Lower lobe of right lung (tissue), 2 donors: ENCODE measurements around the gene LRRC4C. TPM values are rescaled to one million over a fixed set of nuclear protein-coding genes. Genes with fewer than 3 reads are reported as not detected.

Experiments
- ATAC-seq, 2 donors: fragments of 200-7000 bp; cut with Tn5 transposase; one replicate each; pipeline ENCODE4 v1.9.1; 2020 to 2022; ENCODE audit warnings: mild to moderate bottlenecking in 2 of 2, moderate library complexity in 2 of 2
- DNase-seq: peaks from one replicate; pipeline ENCODE4 v3.0.0-alpha.2; 2020
- H3K27ac ChIP-seq: fragments of 200-600 bp; one replicate; pipeline ENCODE4 v1.8.0; 2022
- H3K27me3 ChIP-seq: fragments of 200-600 bp; one replicate; pipeline ENCODE4 v1.8.0; 2022; ENCODE audit warnings: low read depth
- H3K36me3 ChIP-seq: fragments of 200-600 bp; one replicate; pipeline ENCODE4 v1.8.0; 2022; ENCODE audit warnings: mild to moderate bottlenecking
- H3K4me1 ChIP-seq: fragments of 200-600 bp; one replicate; pipeline ENCODE4 v1.8.0; 2022
- H3K4me3 ChIP-seq: fragments of 200-600 bp; one replicate; pipeline ENCODE4 v1.8.0; 2022; ENCODE audit warnings: mild to moderate bottlenecking
- H3K9me3 ChIP-seq: fragments of 200-600 bp; one replicate; pipeline ENCODE4 v1.8.0; 2022
- CTCF ChIP-seq: fragments of 200-600 bp; IDR thresholded peaks from one replicate; pipeline ENCODE4 v1.8.0; 2022; ENCODE audit warnings: antibody characterized with exemption, mild to moderate bottlenecking
- intact Hi-C: fragments of 100-400 bp; cut with DNase I; formaldehyde crosslinking; loops from one replicate; pipeline ENCODE4 v1.11.0; 2022
- total RNA-seq: library from RNA; stranded (reverse); fragmentation: NEBNext Ultra II Directional; extraction: Animal tissue kit (Norgen Biotek cat#: 25700); gene quantifications from one replicate; pipeline ENCODE4 v1.2.1, GENCODE V29; 2021
- donor health status: DM: no; HTN: yes; CAD: no; lungs with severe emphysema.

The LRRC4C gene
- total RNA-seq, 1 donor from 2014 or later: 0.86 TPM

GRCh38 chr11:40403321-40403720, 1056.1 kb downstream of the LRRC4C start:
- no peak for TF ChIP-seq CTCF
- H3K4me1 ChIP-seq: no peaks in the 10 kb centered on the region
- no peaks in the 10 kb centered on the region for H3K9me3 ChIP-seq
- H3K27me3 ChIP-seq: no peaks in the 10 kb centered on the region
- H3K36me3 ChIP-seq: no peaks in the 10 kb centered on the region
- intact Hi-C loops: no loop called here
- ATAC-seq: no peak
- H3K4me3 ChIP-seq: no peak overlapping the region
- DNase-seq: no peak
- H3K27ac ChIP-seq: no peak overlapping the region

- Histone ChIP-seq H3K9me3 (no peaks in the 10 kb centered on the region), H3K27me3 (no peaks in the 10 kb centered on the region), H3K27ac (no peak overlapping the region), H3K4me3 (no peak overlapping the region), H3K36me3 (no peaks in the 10 kb centered on the region), H3K4me1 (no peaks in the 10 kb centered on the region)
- intact Hi-C loops: no loop called here
- DNase-seq (no peak), ATAC-seq (no peak)
- TF ChIP-seq CTCF: no peak
Measured at GRCh38 chr11:40401132-40401853, 1058.2 kb downstream of the LRRC4C start.

- Histone ChIP-seq H3K4me1 (no peaks in the 10 kb centered on the region), H3K27me3 (no peaks in the 10 kb centered on the region), H3K36me3 (no peaks in the 10 kb centered on the region), H3K9me3 (no peaks in the 10 kb centered on the region), H3K27ac (no peak overlapping the region), H3K4me3 (no peak overlapping the region)
- TF ChIP-seq CTCF: no peak
- intact Hi-C loops: no loop called here
- no peak for ATAC-seq
- DNase-seq: no peak
Measured at GRCh38 chr11:40397141-40397540, 1062.3 kb downstream of the LRRC4C start.

- no peaks in the 10 kb centered on the region for H3K4me1 ChIP-seq
- H3K27ac ChIP-seq: no peak overlapping the region
- no peak overlapping the region for H3K4me3 ChIP-seq
- no peak for DNase-seq
- H3K36me3 ChIP-seq: no peaks in the 10 kb centered on the region
- H3K9me3 ChIP-seq: no peaks in the 10 kb centered on the region
- no peak for ATAC-seq
- H3K27me3 ChIP-seq: no peaks in the 10 kb centered on the region
- no peak for TF ChIP-seq CTCF
- intact Hi-C loops: no loop called here
Measured at GRCh38 chr11:40393511-40393910, 1065.9 kb downstream of the LRRC4C start.

- H3K27me3 ChIP-seq: no peaks in the 10 kb centered on the region
- no peaks in the 10 kb centered on the region for H3K36me3 ChIP-seq
- H3K9me3 ChIP-seq: no peaks in the 10 kb centered on the region
- no peak for DNase-seq
- H3K4me3 ChIP-seq: no peak overlapping the region
- ATAC-seq: no peak
- H3K27ac ChIP-seq: no peak overlapping the region
- H3K4me1 ChIP-seq: no peaks in the 10 kb centered on the region
- no peak for TF ChIP-seq CTCF
- intact Hi-C loops: no loop called here
Measured at GRCh38 chr11:40391679-40392078, 1067.8 kb downstream of the LRRC4C start.
